ENCODE measurements around the gene BCL7B. TPM values are rescaled to one million over a fixed set of nuclear protein-coding genes. Genes with fewer than 3 reads are reported as not detected.
"Not testable (repeated sequence)": the region's sequence is repeated elsewhere in the genome, so short reads cannot be mapped to it uniquely, and the experiment has no call there.

Gene BCL7B
- total RNA-seq, 2 donors from 2014 or later = 51.5 to 60.1 TPM

DNA sequence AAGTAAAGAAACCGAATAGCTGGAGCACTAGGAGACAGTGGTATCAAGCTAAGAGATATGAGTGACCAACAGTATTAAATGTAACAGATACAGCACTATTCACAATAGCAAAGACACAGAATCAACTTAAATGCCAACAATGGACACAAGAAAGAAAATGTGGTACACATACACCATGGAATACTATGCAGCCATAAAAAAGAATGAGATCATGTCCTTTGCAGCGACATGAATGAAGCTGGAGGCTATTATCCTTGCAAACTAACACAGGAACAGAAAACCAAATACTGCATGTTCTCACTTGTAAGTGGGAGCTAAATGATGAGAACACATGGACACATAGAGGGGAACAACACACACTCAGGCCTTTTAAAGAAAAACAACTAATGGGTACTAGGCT is 62.0 kb downstream of the BCL7B start:
- not testable (repeated sequence) for H3K27ac Mint-ChIP-seq

GRCh38 chr7:73489976-73490375 is 67.5 kb downstream of the BCL7B start:
- DNase-seq (ENCODE audit: low spot score in 2 of 2) (no peak), ATAC-seq (no peak)
- Mint-ChIP-seq H3K27ac (no peak overlapping the region), H3K9me3 (no peaks in the 10 kb centered on the region), H3K36me3 (peaks cover 24 to 37% of the 10 kb centered on the region in 2 donors)

More for the DNA sequence above, 62.0 kb downstream of the BCL7B start:
- H3K9me3 Mint-ChIP-seq; ATAC-seq; DNase-seq (ENCODE audit: low spot score in 2 of 2): not testable (repeated sequence)
- H3K36me3 Mint-ChIP-seq = peaks cover 24 to 53% of the 10 kb centered on the region in 2 donors

GRCh38 chr7:73487486-73487885 is 70.0 kb downstream of the BCL7B start:
- DNase-seq (ENCODE audit: low spot score in 2 of 2) = no peak
- Mint-ChIP-seq H3K36me3 (peaks cover 11 to 28% of the 10 kb centered on the region in 2 donors), H3K9me3 (no peaks in the 10 kb centered on the region), H3K27ac (peak overlapping the region; percentile 44 to 48)
- ATAC-seq = no peak

Other genes starting within 250 kb of the BCL7B start
- 10 to 100 TPM; 47.9 to 75.2 TPM for gene NSUN5, start 248.9 kb downstream of the BCL7B start, total RNA-seq
- under 1 TPM in 1 of 2 donors, not detected in 1; 0.20 TPM for gene TRIM50, start 229.6 kb downstream of the BCL7B start, total RNA-seq
- not detected for gene FKBP6, start 229.5 kb downstream of the BCL7B start, total RNA-seq
- gene FZD9, start 123.9 kb downstream of the BCL7B start, total RNA-seq = under 1 TPM; 0.09 to 0.23 TPM
- gene BAZ1B, start 35.4 kb downstream of the BCL7B start, total RNA-seq = 10 to 100 TPM; 76.0 to 90.8 TPM
- gene TBL2, start 20.9 kb upstream of the BCL7B start, total RNA-seq = 10 to 100 TPM; 33.3 to 35.2 TPM
- gene MLXIPL, start 66.8 kb upstream of the BCL7B start, total RNA-seq = not detected
- under 1 TPM in 1 of 2 donors, not detected in 1; 0.95 TPM for gene VPS37D, start 110.1 kb upstream of the BCL7B start, total RNA-seq
- gene DNAJC30, start 125.8 kb upstream of the BCL7B start, total RNA-seq = 1 to 10 TPM; 3.7 to 7.5 TPM
- gene BUD23, start 125.9 kb upstream of the BCL7B start, total RNA-seq = 10 to 100 TPM; 91.8 to 97.9 TPM
- gene STX1A, start 162.0 kb upstream of the BCL7B start, total RNA-seq = 10 to 100 TPM in 1 of 2 donors, 1 to 10 TPM in 1; 8.8 to 14.0 TPM
- 10 to 100 TPM; 17.3 to 18.1 TPM for gene ABHD11, start 181.1 kb upstream of the BCL7B start, total RNA-seq
- not detected for gene CLDN3, start 212.6 kb upstream of the BCL7B start, total RNA-seq